Hepatocyte (in vitro differentiated cells): ENCODE measurements around the gene TMEM106C. TPM values are rescaled to one million over a fixed set of nuclear protein-coding genes. Genes with fewer than 3 reads are reported as not detected.

Experiments
- DNase-seq: peaks from one replicate; pipeline ENCODE4 v3.0.0-alpha.2; 2016; ENCODE audit warnings: low spot score
- H2AFZ ChIP-seq: fragments of 200-600 bp; sonication (generic); 2 replicates; pipeline ENCODE4 v1.6.0; 2016; ENCODE audit warnings: antibody characterized with exemption, mild to moderate bottlenecking
- H3K27ac ChIP-seq: fragments of 200-600 bp; sonication (generic); 2 replicates; pipeline ENCODE4 v1.5.1; 2016; ENCODE audit warnings: mild to moderate bottlenecking
- H3K27me3 ChIP-seq: fragments of 200-600 bp; sonication (generic); 2 replicates; pipeline ENCODE4 v1.6.1; 2016
- H3K36me3 ChIP-seq: fragments of 200-600 bp; sonication (generic); replicated peaks from 2 replicates; pipeline ENCODE4 v1.5.1; 2016; ENCODE audit warnings: low read depth; ENCODE audit not compliant: insufficient read depth
- H3K4me1 ChIP-seq: fragments of 200-600 bp; sonication (generic); 2 replicates; pipeline ENCODE4 v1.5.1; 2016; ENCODE audit warnings: mild to moderate bottlenecking, moderate library complexity; ENCODE audit not compliant: insufficient read depth
- H3K4me2 ChIP-seq: fragments of 200-600 bp; sonication (generic); 2 replicates; pipeline ENCODE4 v1.6.0; 2016
- H3K4me3 ChIP-seq: fragments of 200-600 bp; sonication (generic); 2 replicates; pipeline ENCODE4 v1.5.1; 2016; ENCODE audit warnings: mild to moderate bottlenecking
- H3K79me2 ChIP-seq: fragments of 200-600 bp; sonication (generic); 2 replicates; pipeline ENCODE4 v1.6.0; 2017; ENCODE audit warnings: mild to moderate bottlenecking
- H3K9me2 ChIP-seq: fragments of 200-600 bp; sonication (generic); replicated peaks from 2 replicates; pipeline ENCODE4 v1.6.0; 2017; ENCODE audit warnings: mild to moderate bottlenecking; ENCODE audit not compliant: insufficient read depth
- H3K9me3 ChIP-seq: fragments of 200-600 bp; sonication (generic); 2 replicates; pipeline ENCODE4 v1.5.1; 2016; ENCODE audit warnings: low read depth, mild to moderate bottlenecking
- H4K20me1 ChIP-seq: fragments of 200-600 bp; sonication (generic); 2 replicates; pipeline ENCODE4 v1.6.0; 2016; ENCODE audit warnings: mild to moderate bottlenecking; ENCODE audit not compliant: insufficient read depth, poor library complexity, severe bottlenecking
- EZH2 ChIP-seq: fragments of 200-600 bp; sonication (generic); IDR thresholded peaks from 2 replicates; pipeline ENCODE4 v1.6.1; 2016; ENCODE audit warnings: antibody characterized with exemption, mild to moderate bottlenecking, borderline replicate concordance
- EZH2phosphoT487 ChIP-seq: fragments of 200-600 bp; sonication (generic); IDR thresholded peaks from one replicate; pipeline ENCODE4 v1.6.1; 2018; ENCODE audit warnings: antibody characterized with exemption, mild to moderate bottlenecking, low read depth, moderate library complexity; ENCODE audit not compliant: unreplicated experiment, severe bottlenecking
- WGBS: methylation state at CpG from one replicate; pipeline ENCODE4 v1.1.6; 2016; ENCODE audit warnings: low lambda C conversion rate; ENCODE audit errors: missing lambda C conversion rate; 5-methylcytosine and 5-hydroxymethylcytosine counted together
- polyA plus RNA-seq: library from polyadenylated mRNA; unstranded; fragments of >200 nt; fragmentation: Nextera tagmentation; extraction: Ambion mirVana; gene quantifications from 2 replicates; pipeline ENCODE4 v1.2.1, GENCODE V29; 2016
- total RNA-seq: library from RNA; depleted of rRNA; stranded (reverse); fragments of >200 nt; gene quantifications from 2 replicates; pipeline ENCODE4 v1.2.3, GENCODE V29; 2014
- TF ChIP-seq, protein P1 (sequence below): fragments of 200-600 bp; sonication (generic); IDR thresholded peaks from 2 replicates; pipeline ENCODE4 v1.5.1; 2016; ENCODE audit warnings: antibody characterized with exemption, mild to moderate bottlenecking; ENCODE audit not compliant: poor library complexity

TMEM106C gene
- total and polyA plus RNA-seq, 2 experiments from 2014 or later, result 101 to 113 TPM

DNA sequence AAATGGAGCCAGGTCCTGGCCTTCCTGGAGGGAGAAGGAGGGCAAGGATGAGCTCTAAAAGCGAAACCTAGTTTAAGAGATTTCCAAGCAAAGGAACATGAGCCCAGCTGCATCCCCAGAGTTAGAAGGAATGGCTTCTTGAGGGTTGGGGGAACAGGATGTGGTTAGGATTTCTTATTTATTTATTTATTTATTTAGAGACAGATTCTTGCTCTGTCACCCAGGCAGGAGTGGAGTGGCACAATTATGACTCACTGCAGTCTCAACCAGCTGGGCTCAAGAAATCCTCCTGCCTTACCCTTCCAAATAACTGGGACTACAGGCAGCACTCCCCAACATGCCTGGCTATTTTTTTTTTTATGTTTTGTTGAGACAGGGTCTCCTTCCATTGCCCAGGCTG is 25.3 kb upstream of the TMEM106C start:
- H2AFZ ChIP-seq, result no peak overlapping the region
- H3K79me2 ChIP-seq, result no peaks in the 10 kb centered on the region
- no peak for DNase-seq
- H3K9me2 ChIP-seq, result no peaks in the 10 kb centered on the region
- 100% methylated on average over 1 of the region's 1 CpG for WGBS
- no peak overlapping the region for H3K4me2 ChIP-seq
- H3K4me3 ChIP-seq, result no peak overlapping the region
- no peaks in the 10 kb centered on the region for H3K9me3 ChIP-seq
- H3K36me3 ChIP-seq, result no peaks in the 10 kb centered on the region
- H3K4me1 ChIP-seq, result no peaks in the 10 kb centered on the region
- no peaks in the 10 kb centered on the region for H4K20me1 ChIP-seq
- H3K27ac ChIP-seq, result no peak overlapping the region
- no peaks in the 10 kb centered on the region for H3K27me3 ChIP-seq
- TF ChIP-seq, protein P1, sequence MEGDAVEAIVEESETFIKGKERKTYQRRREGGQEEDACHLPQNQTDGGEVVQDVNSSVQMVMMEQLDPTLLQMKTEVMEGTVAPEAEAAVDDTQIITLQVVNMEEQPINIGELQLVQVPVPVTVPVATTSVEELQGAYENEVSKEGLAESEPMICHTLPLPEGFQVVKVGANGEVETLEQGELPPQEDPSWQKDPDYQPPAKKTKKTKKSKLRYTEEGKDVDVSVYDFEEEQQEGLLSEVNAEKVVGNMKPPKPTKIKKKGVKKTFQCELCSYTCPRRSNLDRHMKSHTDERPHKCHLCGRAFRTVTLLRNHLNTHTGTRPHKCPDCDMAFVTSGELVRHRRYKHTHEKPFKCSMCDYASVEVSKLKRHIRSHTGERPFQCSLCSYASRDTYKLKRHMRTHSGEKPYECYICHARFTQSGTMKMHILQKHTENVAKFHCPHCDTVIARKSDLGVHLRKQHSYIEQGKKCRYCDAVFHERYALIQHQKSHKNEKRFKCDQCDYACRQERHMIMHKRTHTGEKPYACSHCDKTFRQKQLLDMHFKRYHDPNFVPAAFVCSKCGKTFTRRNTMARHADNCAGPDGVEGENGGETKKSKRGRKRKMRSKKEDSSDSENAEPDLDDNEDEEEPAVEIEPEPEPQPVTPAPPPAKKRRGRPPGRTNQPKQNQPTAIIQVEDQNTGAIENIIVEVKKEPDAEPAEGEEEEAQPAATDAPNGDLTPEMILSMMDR, result no peak
- TF ChIP-seq EZH2 (no peak), EZH2phosphoT487 (no peak)

DNA sequence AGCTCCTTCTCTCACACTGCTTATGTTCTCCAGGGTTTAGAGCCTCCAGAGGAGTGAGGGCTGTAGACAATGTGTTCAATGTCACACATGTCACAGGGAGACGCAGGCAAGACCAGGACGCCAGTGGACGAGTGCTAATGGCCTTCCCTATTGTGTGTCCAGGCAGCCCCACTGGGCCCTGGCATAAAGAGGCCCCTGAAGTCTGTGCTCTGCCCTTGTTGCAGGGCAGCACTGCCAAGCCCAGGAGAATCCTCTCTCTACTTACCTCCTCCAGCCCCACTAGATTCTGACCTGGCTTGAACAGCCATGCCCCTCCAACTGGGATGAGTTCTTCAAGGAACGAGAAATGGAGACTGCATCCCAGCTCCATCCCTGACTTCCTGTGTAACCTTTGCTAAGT is 24.8 kb upstream of the TMEM106C start:
- TF ChIP-seq, protein P1, result no peak
- TF ChIP-seq EZH2, result no peak
- TF ChIP-seq EZH2phosphoT487, result no peak
- H3K4me3 ChIP-seq, result no peak overlapping the region
- H4K20me1 ChIP-seq, result no peaks in the 10 kb centered on the region
- H3K27ac ChIP-seq, result no peak overlapping the region
- no peak overlapping the region for H2AFZ ChIP-seq
- no peaks in the 10 kb centered on the region for H3K4me1 ChIP-seq
- no peak for DNase-seq
- H3K9me3 ChIP-seq, result no peaks in the 10 kb centered on the region
- no peaks in the 10 kb centered on the region for H3K9me2 ChIP-seq
- no peaks in the 10 kb centered on the region for H3K36me3 ChIP-seq
- WGBS, result 88% methylated on average over 4 of the region's 4 CpGs
- H3K79me2 ChIP-seq, result no peaks in the 10 kb centered on the region
- H3K4me2 ChIP-seq, result no peak overlapping the region
- H3K27me3 ChIP-seq, result no peaks in the 10 kb centered on the region

DNA sequence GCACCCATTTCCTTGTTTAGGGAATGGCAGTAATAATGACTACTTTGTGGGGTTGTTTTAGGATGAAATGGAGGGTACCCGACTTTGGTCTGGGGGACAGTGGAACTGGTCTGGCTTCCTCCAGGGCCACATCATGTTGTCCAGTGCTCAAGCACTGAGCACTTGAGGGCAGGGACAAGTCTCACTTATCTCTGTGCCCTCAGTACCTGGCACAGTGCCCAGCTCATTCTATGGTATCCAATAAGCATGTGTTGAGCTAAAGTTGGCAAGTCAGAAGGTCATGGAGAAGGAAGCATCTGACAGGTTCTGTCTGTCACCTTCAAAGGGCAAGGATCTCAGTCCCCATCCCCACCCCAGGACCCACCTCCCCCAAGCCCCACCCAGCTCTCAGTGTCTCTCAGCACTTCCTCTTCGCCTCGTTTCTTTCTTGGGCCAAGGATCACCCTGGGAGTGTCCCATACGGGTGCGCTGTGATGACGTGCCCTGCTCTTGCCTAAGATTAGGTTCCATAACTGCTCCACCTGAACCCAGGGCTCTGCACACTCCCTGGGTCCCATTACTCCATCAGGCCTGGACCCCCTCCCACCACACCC is 24.3 kb upstream of the TMEM106C start:
- no peak overlapping the region for H3K4me2 ChIP-seq
- no peaks in the 10 kb centered on the region for H3K27me3 ChIP-seq
- no peak for TF ChIP-seq EZH2phosphoT487
- TF ChIP-seq, protein P1, result no peak
- H3K4me1 ChIP-seq, result no peaks in the 10 kb centered on the region
- H2AFZ ChIP-seq, result no peak overlapping the region
- no peak overlapping the region for H3K4me3 ChIP-seq
- no peaks in the 10 kb centered on the region for H3K9me2 ChIP-seq
- no peaks in the 10 kb centered on the region for H4K20me1 ChIP-seq
- no peaks in the 10 kb centered on the region for H3K36me3 ChIP-seq
- DNase-seq, result no peak
- H3K9me3 ChIP-seq, result no peaks in the 10 kb centered on the region
- WGBS, result 87% methylated on average over 6 of the region's 6 CpGs
- no peaks in the 10 kb centered on the region for H3K79me2 ChIP-seq
- H3K27ac ChIP-seq, result no peak overlapping the region
